ENCODE measurements around the gene ZNF407.

The ZNF407 gene

GRCh38 chr18:75047240-75047961, 449.7 kb downstream of the ZNF407 start:
- Histone ChIP-seq H3K4me3 (ENCODE audit: low read length) (no peak overlapping the region), H3K27me3 (replicated peaks; ENCODE audit: control insufficient read depth, insufficient read depth, low read length) (no peaks in the 10 kb centered on the region), H3K4me1 (ENCODE audit: control insufficient read depth, insufficient read depth, low read length) (no peaks in the 10 kb centered on the region), H3K9ac (ENCODE audit: low read length) (no peak overlapping the region), H3K36me3 (ENCODE audit: control insufficient read depth, insufficient read depth, low read length, severe bottlenecking) (no peaks in the 10 kb centered on the region), H3K9me3 (ENCODE audit: control insufficient read depth, low read length) (no peaks in the 10 kb centered on the region)
- DNase-seq (ENCODE audit: low read depth): no peak

DNA sequence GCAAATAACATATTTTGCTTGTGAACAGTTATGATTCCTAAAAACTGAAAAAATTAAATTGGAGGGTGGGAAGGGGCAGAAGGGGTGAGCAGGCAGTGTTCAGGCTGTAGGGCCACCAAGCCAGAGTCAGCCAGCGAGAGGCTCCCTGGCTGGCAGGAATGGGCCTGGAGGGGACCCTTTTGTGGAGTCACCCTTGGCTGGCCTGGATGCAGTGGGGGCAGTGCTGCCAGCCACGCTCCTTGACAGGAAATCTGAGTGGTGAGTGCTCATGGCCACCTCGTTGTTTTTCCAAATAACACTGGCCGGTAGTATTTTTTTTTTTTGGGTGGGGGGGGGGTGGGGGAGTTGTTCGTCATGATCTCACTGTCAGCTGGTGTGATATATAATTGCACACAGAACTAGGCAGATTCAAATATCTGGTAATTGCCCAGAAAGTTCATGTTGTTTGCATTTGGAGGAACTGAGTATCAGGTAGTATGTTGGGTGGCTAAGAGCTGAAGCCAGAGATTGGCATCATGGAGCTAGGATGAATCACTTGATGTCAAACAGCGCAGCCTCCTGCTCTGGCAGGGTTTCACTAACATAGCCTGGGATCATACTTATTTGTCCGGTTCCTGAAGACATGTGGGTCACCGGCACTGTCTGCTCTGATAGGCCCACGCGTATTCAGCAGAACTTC, 451.2 kb downstream of the ZNF407 start:
- no peak overlapping the region for H3K4me3 ChIP-seq (ENCODE audit: low read length)
- H3K36me3 ChIP-seq (ENCODE audit: control insufficient read depth, insufficient read depth, low read length, severe bottlenecking): no peaks in the 10 kb centered on the region
- H3K4me1 ChIP-seq (ENCODE audit: control insufficient read depth, insufficient read depth, low read length): no peaks in the 10 kb centered on the region
- no peak for DNase-seq (ENCODE audit: low read depth)
- no peak overlapping the region for H3K9ac ChIP-seq (ENCODE audit: low read length)
- H3K27me3 ChIP-seq (replicated peaks; ENCODE audit: control insufficient read depth, insufficient read depth, low read length): no peaks in the 10 kb centered on the region
- H3K9me3 ChIP-seq (ENCODE audit: control insufficient read depth, low read length): no peaks in the 10 kb centered on the region

- DNase-seq (ENCODE audit: low read depth): no peak
- no peak overlapping the region for H3K9ac ChIP-seq (ENCODE audit: low read length)
- no peaks in the 10 kb centered on the region for H3K27me3 ChIP-seq (replicated peaks; ENCODE audit: control insufficient read depth, insufficient read depth, low read length)
- no peaks in the 10 kb centered on the region for H3K9me3 ChIP-seq (ENCODE audit: control insufficient read depth, low read length)
- no peak overlapping the region for H3K4me3 ChIP-seq (ENCODE audit: low read length)
- H3K4me1 ChIP-seq (ENCODE audit: control insufficient read depth, insufficient read depth, low read length): no peaks in the 10 kb centered on the region
- H3K36me3 ChIP-seq (ENCODE audit: control insufficient read depth, insufficient read depth, low read length, severe bottlenecking): no peaks in the 10 kb centered on the region
Observed at GRCh38 chr18:75049455-75049789, 451.8 kb downstream of the ZNF407 start.

DNA sequence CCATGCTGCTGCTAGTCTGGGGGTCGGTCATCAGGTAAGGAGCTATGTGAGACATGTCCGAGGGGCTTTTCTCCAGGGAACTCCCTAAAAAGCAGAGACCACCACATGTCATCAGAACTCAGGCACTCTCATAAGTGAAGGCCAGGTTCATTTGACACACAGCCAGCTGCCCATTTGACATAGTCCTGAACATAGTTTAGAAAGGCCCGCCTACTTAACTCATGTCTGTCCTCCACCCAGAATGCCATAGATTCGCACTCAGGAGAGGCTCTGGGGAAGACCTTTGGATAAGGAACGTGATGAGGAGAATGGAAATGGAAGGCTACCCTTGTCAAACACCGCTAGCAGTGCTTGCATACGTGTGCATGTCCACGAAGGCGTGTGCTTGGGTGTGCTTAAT, 454.1 kb downstream of the ZNF407 start:
- Histone ChIP-seq H3K4me1 (ENCODE audit: control insufficient read depth, insufficient read depth, low read length) (no peaks in the 10 kb centered on the region), H3K4me3 (ENCODE audit: low read length) (no peak overlapping the region), H3K36me3 (ENCODE audit: control insufficient read depth, insufficient read depth, low read length, severe bottlenecking) (no peaks in the 10 kb centered on the region), H3K27me3 (replicated peaks; ENCODE audit: control insufficient read depth, insufficient read depth, low read length) (no peaks in the 10 kb centered on the region), H3K9ac (ENCODE audit: low read length) (no peak overlapping the region), H3K9me3 (ENCODE audit: control insufficient read depth, low read length) (no peaks in the 10 kb centered on the region)
- DNase-seq (ENCODE audit: low read depth): no peak

DNA sequence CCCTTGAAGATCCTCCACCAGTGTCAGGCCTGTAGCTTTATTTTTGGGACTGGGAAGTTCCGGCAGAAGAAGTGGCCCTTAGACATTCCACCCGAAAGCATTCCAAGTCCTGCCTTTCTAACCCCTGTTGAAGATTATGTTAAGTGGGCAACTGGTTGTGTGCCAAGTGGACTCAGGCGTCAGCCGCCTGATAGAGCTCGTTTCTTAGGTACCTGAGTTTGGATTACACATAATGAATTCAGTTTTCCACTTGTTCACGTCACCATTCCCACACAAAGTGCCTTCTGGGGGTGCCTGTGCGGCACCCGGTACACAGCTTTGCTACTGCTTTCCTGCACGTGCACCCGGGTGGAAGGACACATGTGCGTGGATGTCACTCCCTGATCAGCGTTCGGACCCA, 454.8 kb downstream of the ZNF407 start:
- no peak overlapping the region for H3K4me3 ChIP-seq (ENCODE audit: low read length)
- H3K9me3 ChIP-seq (ENCODE audit: control insufficient read depth, low read length): no peaks in the 10 kb centered on the region
- DNase-seq (ENCODE audit: low read depth): no peak
- no peaks in the 10 kb centered on the region for H3K36me3 ChIP-seq (ENCODE audit: control insufficient read depth, insufficient read depth, low read length, severe bottlenecking)
- no peaks in the 10 kb centered on the region for H3K4me1 ChIP-seq (ENCODE audit: control insufficient read depth, insufficient read depth, low read length)
- H3K9ac ChIP-seq (ENCODE audit: low read length): no peak overlapping the region
- H3K27me3 ChIP-seq (replicated peaks; ENCODE audit: control insufficient read depth, insufficient read depth, low read length): no peaks in the 10 kb centered on the region

DNA sequence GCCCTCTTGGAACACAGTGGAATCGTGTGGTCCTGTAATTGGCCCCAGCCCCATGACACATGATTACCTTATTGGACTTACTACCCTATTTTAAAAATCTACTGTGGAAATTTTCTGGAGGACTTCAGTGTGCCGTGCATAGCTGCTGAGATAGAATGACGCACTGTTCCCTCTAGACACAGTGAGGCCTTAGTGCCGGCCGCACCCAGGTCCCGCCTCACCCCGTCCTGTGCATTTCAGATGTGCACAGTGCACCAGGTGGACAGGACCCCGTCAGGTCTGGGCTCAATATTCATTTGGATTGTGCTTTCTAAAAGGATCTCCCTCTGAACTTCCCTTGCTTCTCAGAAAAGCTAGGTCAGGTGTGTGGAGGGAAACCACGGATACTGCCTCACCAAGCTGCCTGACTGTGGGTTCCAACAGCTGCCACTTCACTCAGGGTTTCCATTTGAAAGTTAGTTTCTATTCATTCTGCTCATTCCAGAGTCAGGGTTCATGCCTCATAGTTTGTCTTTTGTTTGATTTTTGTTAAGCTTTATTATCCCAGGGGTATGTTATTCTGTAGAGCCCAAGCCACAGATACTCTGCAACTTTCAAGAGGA, 455.5 kb downstream of the ZNF407 start:
- DNase-seq (ENCODE audit: low read depth): no peak
- no peaks in the 10 kb centered on the region for H3K27me3 ChIP-seq (replicated peaks; ENCODE audit: control insufficient read depth, insufficient read depth, low read length)
- no peaks in the 10 kb centered on the region for H3K9me3 ChIP-seq (ENCODE audit: control insufficient read depth, low read length)
- H3K9ac ChIP-seq (ENCODE audit: low read length): no peak overlapping the region
- no peaks in the 10 kb centered on the region for H3K36me3 ChIP-seq (ENCODE audit: control insufficient read depth, insufficient read depth, low read length, severe bottlenecking)
- no peaks in the 10 kb centered on the region for H3K4me1 ChIP-seq (ENCODE audit: control insufficient read depth, insufficient read depth, low read length)
- no peak overlapping the region for H3K4me3 ChIP-seq (ENCODE audit: low read length)

DNA sequence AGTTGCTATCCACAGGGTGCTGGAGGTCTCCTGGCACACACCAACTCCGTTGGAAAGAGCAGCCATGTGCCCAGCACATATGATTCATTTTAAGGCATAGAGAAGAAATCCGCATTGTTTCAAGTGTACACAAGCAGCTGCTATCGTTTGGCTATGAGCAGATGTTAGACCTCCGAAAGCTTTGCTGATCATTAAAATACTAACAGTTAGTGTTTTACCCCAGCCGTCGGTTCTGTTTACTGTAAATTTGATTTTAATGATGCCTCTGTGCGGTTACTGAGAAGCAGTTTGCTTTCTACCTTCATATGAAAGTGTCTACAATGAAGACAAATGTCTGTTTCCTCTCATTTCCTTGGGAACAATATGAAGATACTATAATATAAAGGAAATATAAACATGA, 456.4 kb downstream of the ZNF407 start:
- no peaks in the 10 kb centered on the region for H3K27me3 ChIP-seq (replicated peaks; ENCODE audit: control insufficient read depth, insufficient read depth, low read length)
- no peak for DNase-seq (ENCODE audit: low read depth)
- H3K9me3 ChIP-seq (ENCODE audit: control insufficient read depth, low read length): no peaks in the 10 kb centered on the region
- no peaks in the 10 kb centered on the region for H3K4me1 ChIP-seq (ENCODE audit: control insufficient read depth, insufficient read depth, low read length)
- no peak overlapping the region for H3K4me3 ChIP-seq (ENCODE audit: low read length)
- no peak overlapping the region for H3K9ac ChIP-seq (ENCODE audit: low read length)
- H3K36me3 ChIP-seq (ENCODE audit: control insufficient read depth, insufficient read depth, low read length, severe bottlenecking): no peaks in the 10 kb centered on the region

GRCh38 chr18:75054611-75055010, 456.9 kb downstream of the ZNF407 start:
- Histone ChIP-seq H3K27me3 (replicated peaks; ENCODE audit: control insufficient read depth, insufficient read depth, low read length) (no peaks in the 10 kb centered on the region), H3K9me3 (ENCODE audit: control insufficient read depth, low read length) (no peaks in the 10 kb centered on the region), H3K4me3 (ENCODE audit: low read length) (no peak overlapping the region), H3K36me3 (ENCODE audit: control insufficient read depth, insufficient read depth, low read length, severe bottlenecking) (no peaks in the 10 kb centered on the region), H3K4me1 (ENCODE audit: control insufficient read depth, insufficient read depth, low read length) (no peaks in the 10 kb centered on the region), H3K9ac (ENCODE audit: low read length) (no peak overlapping the region)
- DNase-seq (ENCODE audit: low read depth): no peak

GRCh38 chr18:75057169-75057960, 459.7 kb downstream of the ZNF407 start:
- Histone ChIP-seq H3K4me1 (ENCODE audit: control insufficient read depth, insufficient read depth, low read length) (no peaks in the 10 kb centered on the region), H3K36me3 (ENCODE audit: control insufficient read depth, insufficient read depth, low read length, severe bottlenecking) (no peaks in the 10 kb centered on the region), H3K9ac (ENCODE audit: low read length) (no peak overlapping the region), H3K4me3 (ENCODE audit: low read length) (no peak overlapping the region), H3K9me3 (ENCODE audit: control insufficient read depth, low read length) (no peaks in the 10 kb centered on the region), H3K27me3 (replicated peaks; ENCODE audit: control insufficient read depth, insufficient read depth, low read length) (no peaks in the 10 kb centered on the region)
- DNase-seq (ENCODE audit: low read depth): no peak

DNA sequence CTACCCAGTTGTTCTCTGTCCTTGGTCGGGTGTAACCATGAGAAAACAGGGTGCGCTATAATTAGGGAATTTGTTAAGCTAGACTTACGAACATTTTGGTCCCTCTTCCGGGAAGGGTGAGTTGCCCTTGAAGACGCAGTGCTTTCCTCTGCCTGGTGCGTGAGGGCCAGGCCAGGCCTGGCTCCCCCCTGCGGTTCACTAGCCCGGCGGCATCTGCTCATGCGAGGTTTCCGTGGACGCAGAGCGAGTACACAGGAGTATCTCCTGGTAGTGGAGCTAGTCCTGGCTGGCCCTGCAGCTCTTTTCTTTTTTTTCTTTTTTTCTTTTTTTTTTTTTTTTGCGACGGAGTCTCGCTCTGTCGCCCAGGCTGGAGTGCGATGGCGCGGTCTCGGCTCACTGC, 462.5 kb downstream of the ZNF407 start:
- Histone ChIP-seq H3K36me3 (ENCODE audit: control insufficient read depth, insufficient read depth, low read length, severe bottlenecking) (peaks cover 17% of the 10 kb centered on the region), H3K9me3 (ENCODE audit: control insufficient read depth, low read length) (no peaks in the 10 kb centered on the region), H3K4me3 (ENCODE audit: low read length) (no peak overlapping the region), H3K27me3 (replicated peaks; ENCODE audit: control insufficient read depth, insufficient read depth, low read length) (no peaks in the 10 kb centered on the region), H3K9ac (ENCODE audit: low read length) (no peak overlapping the region), H3K4me1 (ENCODE audit: control insufficient read depth, insufficient read depth, low read length) (no peaks in the 10 kb centered on the region)
- no peak for DNase-seq (ENCODE audit: low read depth)

DNA sequence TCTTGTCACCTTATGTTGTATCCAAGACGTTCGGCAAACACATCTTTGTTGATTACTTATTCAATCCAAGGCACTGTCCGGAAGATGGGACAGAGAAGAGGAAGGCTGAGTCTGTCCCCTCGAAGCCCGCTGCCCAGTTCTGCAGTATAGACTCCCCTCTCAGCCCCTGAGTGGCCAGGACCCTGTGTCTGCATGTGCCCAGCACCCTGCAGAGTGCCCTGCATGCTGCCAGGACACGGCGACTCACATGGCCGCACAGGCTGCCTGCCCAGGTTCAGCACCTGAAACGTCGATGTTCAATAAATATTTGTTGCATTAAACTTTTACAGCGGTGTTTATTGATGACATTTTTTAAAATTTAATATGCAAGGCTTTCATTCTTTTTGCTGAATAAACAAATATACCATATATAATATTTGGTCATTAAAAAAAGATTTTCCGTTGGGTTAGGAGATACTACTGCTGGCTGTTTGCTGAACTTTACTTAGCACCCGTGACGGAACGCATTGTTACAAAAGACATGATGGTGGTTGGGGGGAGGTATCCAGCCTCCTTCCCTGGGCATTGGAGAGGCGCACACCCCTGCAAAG, 464.7 kb downstream of the ZNF407 start:
- Histone ChIP-seq H3K4me1 (ENCODE audit: control insufficient read depth, insufficient read depth, low read length) (no peaks in the 10 kb centered on the region), H3K9ac (ENCODE audit: low read length) (no peak overlapping the region), H3K4me3 (ENCODE audit: low read length) (no peak overlapping the region), H3K27me3 (replicated peaks; ENCODE audit: control insufficient read depth, insufficient read depth, low read length) (no peaks in the 10 kb centered on the region), H3K9me3 (ENCODE audit: control insufficient read depth, low read length) (no peaks in the 10 kb centered on the region), H3K36me3 (ENCODE audit: control insufficient read depth, insufficient read depth, low read length, severe bottlenecking) (peaks cover 17% of the 10 kb centered on the region)
- no peak for DNase-seq (ENCODE audit: low read depth)
